Activated naive CD8-positive, alpha-beta T cell treated with anti-CD3 and anti-CD28 coated beads, Interleukin-2, amount 50 U/mL, for 16 hours (primary cell): ENCODE results near the gene RNU6-8.

Experiments used
- DNase-seq: peaks from one replicate; pipeline ENCODE4 v3.0.0-alpha.2; 2020; ENCODE audit warnings: low read depth, low spot score

Gene RNU6-8

DNA sequence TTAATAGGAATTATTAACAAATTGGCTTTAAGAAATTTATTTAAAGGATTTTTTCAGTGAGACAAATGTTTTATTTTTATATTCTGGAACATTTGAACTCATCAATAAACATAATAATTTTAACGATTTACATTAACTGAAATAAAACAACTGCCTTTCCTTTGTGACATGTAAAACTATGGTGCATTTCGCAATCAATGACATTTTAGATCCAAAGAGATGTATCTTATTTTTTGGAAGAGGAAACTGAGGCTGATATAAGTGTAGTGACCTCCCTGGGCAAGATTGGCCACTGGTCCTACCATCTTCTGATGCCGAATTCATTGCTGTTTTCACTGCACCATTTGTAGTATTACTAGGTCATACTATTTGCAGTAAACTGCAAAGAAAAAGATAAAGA, 2.5 kb upstream of the RNU6-8 start:
- DNase-seq: no peak

DNA sequence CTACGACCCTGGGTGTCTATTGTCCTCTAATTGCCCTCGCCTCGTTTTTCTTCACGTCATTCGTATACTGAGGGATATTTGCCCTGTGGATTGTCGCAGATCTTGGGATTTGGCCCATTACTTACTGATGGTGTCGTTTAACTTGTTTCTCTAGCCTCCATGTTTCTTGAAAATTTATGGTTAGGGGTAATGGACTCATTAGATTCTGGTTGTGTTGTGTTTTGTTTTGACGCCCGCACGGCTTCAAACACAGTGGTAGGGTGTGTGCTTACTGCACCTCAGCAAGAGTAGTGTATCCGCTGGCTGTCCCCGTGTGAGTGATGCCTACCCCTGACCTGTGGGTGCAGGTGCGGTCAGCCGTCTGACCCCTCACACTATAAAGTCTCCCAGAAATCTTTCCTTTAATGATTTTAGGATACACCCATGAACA, 874 bp upstream of the RNU6-8 start:
- no peak for DNase-seq

DNA sequence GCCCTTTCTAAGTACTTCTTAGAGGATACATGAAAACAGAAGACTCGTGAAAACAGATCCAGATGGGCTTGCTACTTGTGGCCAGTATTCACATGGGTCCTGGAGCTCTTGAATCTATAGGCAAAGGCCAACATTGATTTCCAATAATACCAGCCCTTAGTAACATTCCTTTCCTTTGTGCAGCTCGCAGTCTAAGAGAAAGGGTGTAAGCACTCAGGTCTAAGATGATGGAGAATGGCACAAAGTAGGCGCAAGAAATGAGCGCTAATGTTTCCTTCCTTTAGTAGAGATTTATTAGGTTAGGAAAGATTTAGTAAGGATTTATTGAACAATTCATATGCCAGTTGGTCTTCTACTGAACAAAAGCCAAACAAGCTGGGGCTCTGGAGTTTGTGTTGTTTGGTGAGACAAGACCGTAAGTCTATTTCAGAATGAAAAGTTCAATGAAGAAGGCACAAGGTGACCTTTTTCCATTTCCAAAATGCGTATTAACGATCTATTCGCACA, 525 bp downstream of the RNU6-8 start:
- no peak for DNase-seq

DNA sequence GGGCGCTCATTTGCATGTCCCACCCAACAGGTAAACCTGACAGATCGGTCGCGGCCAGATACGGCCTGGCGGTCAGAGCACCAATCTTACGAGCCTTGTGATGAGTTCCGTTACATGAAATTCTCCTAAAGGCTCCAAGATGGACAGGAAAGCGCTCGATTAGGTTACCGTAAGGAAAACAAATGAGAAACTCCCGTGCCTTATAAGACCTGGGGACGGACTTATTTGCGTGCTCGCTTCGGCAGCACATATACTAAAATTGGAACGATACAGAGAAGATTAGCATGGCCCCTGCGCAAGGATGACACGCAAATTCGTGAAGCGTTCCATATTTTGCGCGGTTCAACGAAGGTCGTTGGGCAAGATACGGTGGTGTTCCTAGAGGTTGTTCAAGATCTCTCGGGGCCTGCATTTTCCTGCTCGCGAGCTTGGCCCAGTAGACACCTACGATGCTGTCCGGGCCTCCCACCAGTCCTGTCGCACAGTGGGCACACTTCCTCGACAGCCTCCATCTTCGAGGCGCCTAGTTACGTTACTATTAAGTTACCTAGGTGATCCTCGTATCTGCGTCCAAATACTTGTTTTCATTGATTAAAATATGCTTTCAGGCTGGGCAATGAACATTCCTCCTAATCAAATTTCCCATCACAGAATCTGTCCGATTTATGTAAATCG, 1.1 kb downstream of the RNU6-8 start, which contains the start of gene RNU6-7:
Gene RNU6-7 (plus strand): TSS at position 230 of the 675 bp plus-strand sequence.
- DNase-seq: peak; percentile 42

DNA sequence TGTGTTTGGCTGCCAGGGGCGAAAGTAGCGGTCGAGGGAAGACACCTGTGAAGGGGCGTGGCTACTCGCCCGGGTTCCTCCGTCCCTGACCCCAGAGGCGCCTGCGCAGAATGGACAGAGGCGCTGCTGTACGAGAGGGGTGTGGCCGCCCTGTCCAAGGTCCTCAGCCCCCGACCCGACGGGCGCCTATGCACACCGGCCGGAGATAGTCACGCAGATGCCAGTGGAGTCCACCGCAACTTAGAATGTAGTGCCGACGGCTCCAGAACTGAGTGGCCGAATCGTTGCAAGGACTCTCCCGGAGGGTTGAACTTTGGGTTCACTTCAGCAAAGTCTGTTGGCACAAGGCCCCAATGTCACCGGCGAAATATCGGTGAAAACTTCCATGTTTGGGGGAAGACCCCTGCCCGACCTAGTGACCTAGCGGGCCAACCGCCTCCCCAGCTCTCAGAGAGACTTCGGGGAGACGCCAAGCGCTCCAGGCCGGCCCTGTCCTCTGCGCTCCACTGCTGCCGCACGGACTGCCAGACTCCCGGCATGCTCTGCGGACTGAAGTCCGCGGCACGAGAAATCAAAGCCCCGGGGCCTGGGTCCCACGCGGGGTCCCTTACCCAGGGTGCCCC, 1.8 kb downstream of the RNU6-8 start:
- DNase-seq: peak; percentile 60

DNA sequence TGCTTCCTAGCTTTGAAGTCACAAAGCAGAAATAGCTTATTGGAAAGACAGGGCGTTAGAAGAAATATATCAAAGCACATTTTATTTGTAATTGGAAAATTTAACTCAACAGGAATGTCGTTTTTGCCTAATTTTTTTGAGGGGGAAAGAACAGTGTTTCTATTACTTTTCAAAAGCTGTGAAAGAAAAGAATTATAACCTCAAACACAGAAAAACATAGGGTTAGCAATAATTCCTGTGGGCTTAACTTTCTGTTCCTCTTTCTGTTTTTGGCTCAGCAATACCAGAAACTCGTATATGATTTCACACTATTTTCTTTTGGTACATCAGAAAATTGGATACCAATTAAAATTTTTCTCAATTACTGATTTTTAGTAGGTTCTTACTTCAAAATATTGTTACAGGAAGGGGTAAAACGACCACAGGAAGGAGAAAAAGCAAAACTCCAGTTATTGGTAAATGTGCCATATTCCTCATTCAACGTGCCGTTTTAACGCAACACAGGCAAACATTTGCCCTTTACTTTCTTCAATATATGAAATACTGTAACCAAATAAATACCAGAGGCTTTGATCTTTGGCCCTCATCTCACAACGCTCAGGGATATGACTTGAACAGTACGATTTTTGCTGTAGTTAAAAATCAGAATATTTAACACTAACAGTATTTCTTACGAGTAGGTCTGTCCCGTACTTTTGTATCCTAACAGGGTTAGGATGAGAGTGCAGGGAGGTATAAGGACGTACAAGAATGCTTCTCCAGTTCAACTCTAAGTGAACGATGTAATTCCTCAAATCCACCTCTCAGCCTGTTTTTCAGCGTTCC, 2.5 kb downstream of the RNU6-8 start:
- DNase-seq: no peak

DNA sequence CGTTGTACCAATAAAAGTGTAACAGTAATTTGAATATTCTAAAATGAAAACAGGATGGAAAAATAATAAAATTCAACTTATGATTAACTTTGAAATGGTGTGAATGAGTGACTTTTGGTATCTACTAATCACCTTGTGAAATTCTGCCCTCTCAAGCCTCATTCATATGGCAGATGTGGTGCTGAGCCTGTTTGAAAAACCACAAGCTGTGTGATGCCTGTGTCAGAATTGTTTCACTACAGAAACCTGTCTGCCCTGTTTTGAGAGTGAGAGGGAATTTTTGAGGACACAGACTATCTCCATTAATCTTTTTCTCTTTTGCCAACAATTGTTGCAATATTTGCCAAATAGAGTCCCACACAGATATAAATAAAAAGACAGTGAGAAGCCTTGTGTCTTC, 5.2 kb downstream of the RNU6-8 start:
- DNase-seq: no peak

DNA sequence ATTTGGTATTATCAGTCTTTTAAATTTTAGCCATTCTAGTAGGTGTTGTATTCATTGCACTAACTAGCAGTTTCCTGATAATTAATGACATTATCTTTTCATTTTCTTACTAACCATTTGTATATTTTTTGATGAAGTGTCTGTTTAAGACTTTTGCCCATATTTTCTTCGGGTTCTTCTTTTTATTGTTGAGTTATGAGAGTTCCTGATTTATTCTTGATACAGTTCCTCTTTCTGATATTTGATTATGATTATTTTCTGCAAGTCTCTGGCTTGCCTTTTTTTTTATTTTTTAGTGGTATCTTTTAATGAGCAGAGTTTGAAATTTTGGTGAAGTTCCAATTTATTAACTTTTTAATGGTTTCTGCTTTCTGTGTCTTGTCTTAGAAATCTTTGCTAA, 7.4 kb downstream of the RNU6-8 start:
- no peak for DNase-seq

DNA sequence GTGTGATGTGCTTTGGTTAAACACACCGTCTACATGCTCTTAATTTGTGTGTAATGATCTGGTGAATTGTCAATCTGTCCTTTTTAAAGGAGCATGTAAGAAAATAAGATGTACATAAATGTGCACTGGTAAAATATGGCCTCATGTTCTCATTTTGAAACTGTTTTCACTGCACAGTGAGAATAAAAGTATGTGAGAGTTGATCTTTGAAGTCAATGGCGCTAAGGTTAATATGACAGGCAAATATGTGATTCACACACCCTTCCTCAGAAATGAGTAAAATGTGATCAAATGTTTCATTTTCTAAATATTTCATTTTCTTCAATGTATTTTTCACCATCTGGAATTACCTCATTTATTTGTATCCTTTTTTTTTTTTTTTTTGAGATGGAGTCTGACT, 9.5 kb downstream of the RNU6-8 start:
- no peak for DNase-seq

DNA sequence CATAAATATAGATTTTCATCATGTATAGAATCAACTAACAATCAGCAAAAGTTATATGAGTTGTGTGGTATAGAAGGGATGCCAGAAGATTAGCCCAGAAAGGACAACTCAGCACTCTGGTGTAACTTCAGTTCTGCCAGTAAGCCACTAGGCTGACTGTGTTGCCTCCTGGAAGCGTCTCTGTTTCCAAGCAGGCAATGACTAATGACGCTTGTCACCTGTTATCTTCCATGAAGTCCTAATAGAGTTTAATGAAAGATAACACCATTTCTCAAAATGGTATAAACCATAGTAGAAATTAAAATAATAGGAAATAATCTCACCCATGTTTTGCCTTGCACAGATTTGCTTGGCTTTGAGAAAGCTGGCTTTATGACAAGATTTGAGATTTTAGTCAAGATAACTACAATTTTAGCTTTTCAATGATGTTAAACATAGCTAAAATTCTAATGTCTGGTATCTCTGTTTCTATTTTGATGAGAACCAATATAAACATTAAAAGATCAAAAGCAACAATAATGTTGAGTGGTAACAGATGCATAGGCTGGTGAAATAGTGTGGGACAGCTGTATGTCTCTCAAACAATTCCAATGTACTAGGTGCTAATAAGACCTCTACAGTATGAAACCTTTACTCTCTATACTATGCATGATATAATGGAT, 10.2 kb downstream of the RNU6-8 start:
- DNase-seq: no peak

DNA sequence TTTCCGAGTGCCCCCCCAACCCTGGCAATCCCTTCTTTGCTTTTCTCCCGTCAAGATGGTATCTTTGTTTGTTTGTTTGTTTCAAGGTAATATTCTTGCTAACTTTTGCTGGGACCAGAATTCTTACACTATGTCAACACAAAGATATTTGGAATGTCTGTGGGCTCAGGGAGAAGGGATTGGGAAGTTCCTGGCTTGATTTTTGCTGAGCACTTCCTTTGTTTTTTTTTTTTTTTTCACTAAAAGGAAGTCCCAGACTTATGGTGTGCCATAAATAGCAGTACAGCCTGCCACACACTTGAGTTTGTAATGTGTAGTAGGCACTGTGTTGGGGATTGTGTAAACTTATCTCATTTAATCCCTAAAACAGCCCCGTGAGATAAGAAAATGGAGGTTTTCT, 12.4 kb downstream of the RNU6-8 start:
- no peak for DNase-seq

DNA sequence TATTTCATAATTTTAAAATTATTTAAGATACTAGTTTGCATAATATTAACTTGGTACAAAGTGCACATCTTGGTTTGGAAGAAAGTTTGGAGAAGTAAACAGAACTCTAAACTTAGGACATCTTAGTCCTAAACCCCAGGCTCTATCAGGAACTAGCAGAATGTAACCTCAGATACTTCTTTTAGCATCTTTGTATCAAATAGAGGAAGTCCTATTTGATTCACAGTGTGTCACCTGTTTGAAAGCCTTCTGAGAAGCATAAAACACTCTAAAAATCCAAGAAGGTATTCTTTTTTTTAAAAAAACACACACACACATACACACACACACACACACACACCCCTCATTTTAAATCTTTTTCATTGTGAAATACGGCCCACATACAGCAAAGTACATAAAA, 13.3 kb downstream of the RNU6-8 start:
- no peak for DNase-seq

DNA sequence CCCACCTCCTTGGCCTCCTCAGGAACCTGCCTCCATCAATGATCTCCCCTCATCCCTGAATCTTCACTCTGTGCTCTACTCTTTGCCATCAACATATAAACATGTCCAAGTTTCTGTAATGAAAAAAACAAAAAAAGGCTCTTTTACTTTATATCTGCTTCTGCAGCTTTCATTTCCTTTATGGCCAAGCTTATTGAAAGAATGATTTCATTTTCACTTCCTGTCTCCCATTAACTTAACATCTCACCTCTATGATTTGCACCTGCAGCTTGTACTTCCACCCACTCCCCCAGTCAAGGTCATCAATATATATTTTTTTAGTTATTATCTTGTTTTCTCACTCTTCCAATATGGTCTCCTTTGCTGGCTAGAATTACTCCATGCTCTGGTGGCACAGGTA, 16.8 kb downstream of the RNU6-8 start:
- no peak for DNase-seq

DNA sequence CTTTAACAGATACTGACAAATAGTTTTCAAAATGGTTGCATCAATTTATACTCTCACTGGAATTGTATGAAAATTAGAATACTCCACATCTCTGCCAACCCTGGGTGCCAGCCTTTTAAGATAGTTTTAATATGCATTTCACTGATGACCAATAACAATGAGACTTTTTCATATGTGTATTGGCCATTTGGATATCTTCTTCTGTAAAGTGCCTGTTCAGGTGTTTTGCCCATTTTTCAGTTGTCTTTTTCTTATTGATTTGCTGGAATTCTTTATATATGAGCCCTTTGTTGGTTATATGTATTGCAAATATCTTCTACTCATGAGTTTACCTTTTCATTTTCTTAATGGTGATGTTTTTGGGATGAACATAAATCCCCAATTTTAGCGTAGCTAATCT, 18.0 kb downstream of the RNU6-8 start:
- DNase-seq: no peak

DNA sequence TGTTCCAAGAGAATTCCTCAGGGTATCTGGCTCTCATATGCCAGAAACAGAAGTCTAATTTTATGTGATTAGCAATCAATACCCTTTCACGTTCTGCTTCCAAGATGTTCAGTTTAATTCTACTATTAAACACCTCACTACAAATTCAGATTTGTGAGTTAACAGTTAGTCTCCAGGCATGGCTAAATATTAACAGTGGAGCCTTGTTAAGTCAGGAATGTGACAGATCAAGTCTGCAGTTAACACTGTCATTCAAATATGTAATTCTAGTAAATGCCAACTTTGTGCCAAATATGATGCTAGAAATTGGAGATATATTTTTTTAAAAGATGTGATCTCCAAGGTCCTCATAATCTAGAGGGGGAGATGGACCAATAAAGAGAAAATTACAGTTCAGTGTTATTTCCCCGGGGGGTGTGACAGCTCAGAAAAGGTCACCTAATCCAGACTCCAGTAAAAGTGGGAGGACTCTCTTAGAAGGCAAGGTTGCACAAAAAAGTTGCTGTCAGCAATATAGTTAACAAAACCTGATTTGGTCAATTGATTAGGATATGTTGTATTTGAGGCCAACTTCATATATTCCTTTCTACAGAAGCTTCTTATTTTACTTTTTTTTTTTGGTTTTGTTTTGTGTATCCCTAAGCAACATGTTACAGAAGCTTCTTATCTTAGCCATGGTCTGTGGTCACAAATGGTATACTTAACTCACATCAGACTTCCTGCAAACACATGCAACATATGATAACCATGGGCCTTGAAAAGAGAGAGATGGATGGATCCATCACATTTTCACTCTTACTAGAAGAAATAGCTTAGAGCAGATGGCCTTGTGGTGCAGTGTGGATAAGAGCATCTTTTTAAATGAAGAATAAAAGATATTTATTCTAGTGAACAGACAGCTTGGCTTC, 19.7 kb downstream of the RNU6-8 start:
- no peak for DNase-seq

DNA sequence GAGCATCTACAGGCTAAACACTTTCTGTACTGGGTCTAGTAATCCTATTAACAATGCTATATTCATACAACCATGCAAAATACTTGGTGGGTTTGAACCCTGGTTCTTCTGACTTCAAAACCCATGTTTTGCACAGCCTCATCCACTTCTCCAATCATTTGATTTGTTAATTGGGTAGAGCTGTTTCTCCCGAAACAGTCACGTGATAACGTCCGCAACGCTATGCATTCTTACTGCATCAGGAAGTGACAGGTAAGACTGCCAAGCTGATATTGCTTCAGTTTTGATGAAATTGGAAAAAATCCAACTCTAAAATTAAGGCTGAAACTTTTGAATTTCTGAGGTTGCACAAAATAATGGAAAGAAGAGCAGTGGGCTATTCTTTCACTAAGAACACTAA, 31.6 kb downstream of the RNU6-8 start:
- DNase-seq: no peak

DNA sequence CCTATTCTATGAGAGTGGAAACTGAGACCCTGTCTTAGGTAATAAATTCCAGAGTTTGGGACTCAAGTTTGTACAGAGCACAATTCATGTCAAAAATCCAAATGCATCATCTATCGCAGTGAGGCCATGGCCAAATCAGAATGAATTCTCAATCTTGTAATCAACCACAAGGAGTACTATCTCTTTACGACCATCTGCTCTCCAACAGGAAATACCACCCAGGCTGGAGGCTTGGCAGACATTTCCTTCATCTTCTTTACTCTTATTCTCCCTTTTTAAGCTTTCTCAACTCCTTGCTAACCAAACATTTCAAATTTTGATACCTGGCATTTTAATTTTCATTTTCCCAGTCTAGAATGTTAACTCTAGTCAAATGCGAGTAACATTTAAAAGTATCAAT, 33.9 kb downstream of the RNU6-8 start:
- no peak for DNase-seq

DNA sequence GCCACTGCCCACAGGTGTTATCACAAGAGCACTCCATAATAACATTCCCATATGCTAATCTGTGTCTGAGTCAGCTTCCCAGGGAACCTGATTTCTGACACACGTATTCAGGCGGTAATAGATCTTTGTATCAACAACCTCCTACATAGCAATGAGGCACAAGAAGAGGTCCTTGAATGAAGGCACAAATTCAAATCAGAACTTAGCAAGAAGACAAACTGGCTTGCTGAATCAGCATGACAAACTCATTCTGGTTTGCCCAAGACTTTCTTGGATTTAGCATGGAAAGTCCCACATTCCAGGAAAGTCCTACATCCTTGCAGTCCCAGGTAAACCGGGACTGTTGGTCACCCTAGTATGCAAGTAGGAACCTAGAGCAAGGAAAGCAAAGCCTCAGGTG, 35.2 kb downstream of the RNU6-8 start:
- DNase-seq: no peak

DNA sequence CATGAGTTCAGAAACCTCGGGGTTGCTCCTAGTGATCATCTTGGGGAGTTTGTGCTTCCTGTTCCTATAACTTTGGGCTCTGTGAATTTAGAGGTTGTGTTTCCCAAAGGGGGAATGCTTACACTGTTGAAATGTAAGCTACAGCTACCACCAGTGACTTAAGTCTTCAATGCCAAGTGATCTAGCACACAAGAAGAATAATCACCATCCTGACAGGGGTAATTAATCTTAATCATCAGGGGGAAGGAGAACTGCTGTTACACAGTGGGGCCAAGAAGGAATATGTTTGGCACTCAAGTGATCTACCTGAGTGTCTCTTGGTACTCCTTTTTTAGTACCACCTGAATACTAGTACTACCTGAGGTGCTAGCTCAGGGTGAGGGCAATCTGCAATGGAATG, 36.1 kb downstream of the RNU6-8 start:
- no peak for DNase-seq

DNA sequence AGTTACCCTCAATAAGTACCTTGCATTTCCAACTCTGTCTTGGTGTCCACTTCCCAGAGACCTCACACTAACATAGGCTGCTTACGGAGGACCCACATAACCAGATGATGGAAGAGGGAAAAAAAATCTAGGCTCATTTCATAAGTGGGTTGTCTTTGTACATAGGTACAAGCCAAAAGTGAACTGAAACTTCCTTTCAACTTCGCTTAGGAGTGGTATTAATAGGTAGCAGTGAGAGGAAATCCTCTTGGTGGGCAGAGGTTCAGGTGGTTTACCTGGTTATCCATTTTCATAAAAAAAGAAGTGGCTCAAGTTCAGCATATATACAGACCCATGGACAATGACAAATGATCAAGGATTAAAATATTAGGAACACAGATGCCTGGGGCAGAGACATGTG, 37.0 kb downstream of the RNU6-8 start:
- no peak for DNase-seq
